CD4-positive, alpha-beta T cell (primary cell): Measurements from ENCODE around the gene SETD3. TPM values are rescaled to one million over a fixed set of nuclear protein-coding genes. Genes with fewer than 3 reads are reported as not detected.

ENCODE experiments used
- ATAC-seq: fragments of 200-7000 bp; cut with Tn5 transposase; one replicate; pipeline ENCODE4 v1.10.0; 2022; ENCODE audit warnings: mild to moderate bottlenecking; ENCODE audit not compliant: poor library complexity
- CTCF ChIA-PET: fragments of 350-600 bp; sonication (Branson Sonifier 250); formaldehyde crosslinking; loops from one replicate; lab custom pipeline; 2021; ENCODE audit warnings: antibody characterized with exemption, inconsistent platforms; lab: Charles Lee
- POLR2A ChIA-PET: fragments of 350-600 bp; sonication (Branson Sonifier 250); formaldehyde crosslinking; loops from one replicate; lab custom pipeline; 2021; ENCODE audit warnings: antibody characterized with exemption, inconsistent platforms; lab: Charles Lee
- DNase-seq, 14 experiments: peaks; one replicate each; pipeline ENCODE4 v3.0.0-alpha.2; 2013 to 2020; ENCODE audit warnings: mixed read lengths in 2 of 14
- H3K27ac ChIP-seq, 2 donors: one replicate each; pipeline versions ENCODE4 v1.5.1 to v1.7.0; 2013; ENCODE audit warnings: low read length in 2 of 2, low read depth in 1 of 2, mild to moderate bottlenecking in 1 of 2
- H3K27me3 ChIP-seq, 2 experiments: 1 replicate in 1 of 2; 2 replicates in 1 of 2; pipeline versions ENCODE4 v1.6.1 to v1.7.0; 2013; ENCODE audit warnings: low read length in 2 of 2, control low read depth in 1 of 2, mild to moderate bottlenecking in 1 of 2, moderate library complexity in 1 of 2; ENCODE audit not compliant: insufficient read depth in 2 of 2, control insufficient read depth in 1 of 2
- H3K36me3 ChIP-seq: one replicate; pipeline ENCODE4 v1.6.1; 2013; ENCODE audit warnings: low read length, control low read depth; ENCODE audit not compliant: insufficient read depth
- H3K4me1 ChIP-seq: one replicate; pipeline ENCODE4 v1.6.1; 2013; ENCODE audit warnings: low read length, control low read depth; ENCODE audit not compliant: insufficient read depth
- H3K4me3 ChIP-seq: one replicate; pipeline ENCODE4 v1.5.1; 2013; ENCODE audit warnings: mild to moderate bottlenecking, low read length, moderate library complexity
- H3K9me3 ChIP-seq, 2 experiments: 1 replicate in 1 of 2; 2 replicates in 1 of 2; pipeline versions ENCODE4 v1.6.1 to v1.7.0; 2013; ENCODE audit warnings: low read length in 2 of 2, mild to moderate bottlenecking in 2 of 2, control low read depth in 1 of 2, moderate library complexity in 1 of 2; ENCODE audit not compliant: control insufficient read depth in 1 of 2, insufficient read depth in 1 of 2
- H3K27ac Mint-ChIP-seq: one replicate; pipeline ENCODE4 v1.8.0; 2020; ENCODE audit warnings: mixed read lengths
- H3K27me3 Mint-ChIP-seq: one replicate; pipeline ENCODE4 v1.8.0; 2021; ENCODE audit warnings: mixed read lengths
- H3K36me3 Mint-ChIP-seq: one replicate; pipeline ENCODE4 v1.8.0; 2021; ENCODE audit warnings: low read depth, mixed read lengths
- H3K4me1 Mint-ChIP-seq: one replicate; pipeline ENCODE4 v1.8.0; 2021; ENCODE audit warnings: low read depth, mixed read lengths
- H3K4me3 Mint-ChIP-seq: one replicate; pipeline ENCODE4 v1.8.0; 2020; ENCODE audit warnings: mild to moderate bottlenecking, mixed read lengths
- H3K9me3 Mint-ChIP-seq: one replicate; pipeline ENCODE4 v1.8.0; 2020; ENCODE audit warnings: mixed read lengths
- CTCF ChIP-seq: fragments of 200-600 bp; IDR thresholded peaks from one replicate; pipeline ENCODE4 v1.8.0; 2022; ENCODE audit warnings: antibody characterized with exemption, mild to moderate bottlenecking
- intact Hi-C, 2 experiments: fragments of 100-400 bp; cut with DNase I in 1 of 2; cut with micrococcal nuclease in 1 of 2; formaldehyde crosslinking; loops; one replicate each; pipeline versions ENCODE4 v1.15.1 to v1.9.0; 2023 to 2025; cut with DNase I, micrococcal nuclease
- total RNA-seq, 174 experiments: library from RNA in 2 of 174; stranded (reverse) in 2 of 174; gene quantifications; one replicate each; pipeline ENCODE4 v1.2.3 and lab custom pipeline; 2021 to 2026

Gene SETD3
- total RNA-seq, 2 experiments from 2014 or later = 46.1 to 51.4 TPM

DNA sequence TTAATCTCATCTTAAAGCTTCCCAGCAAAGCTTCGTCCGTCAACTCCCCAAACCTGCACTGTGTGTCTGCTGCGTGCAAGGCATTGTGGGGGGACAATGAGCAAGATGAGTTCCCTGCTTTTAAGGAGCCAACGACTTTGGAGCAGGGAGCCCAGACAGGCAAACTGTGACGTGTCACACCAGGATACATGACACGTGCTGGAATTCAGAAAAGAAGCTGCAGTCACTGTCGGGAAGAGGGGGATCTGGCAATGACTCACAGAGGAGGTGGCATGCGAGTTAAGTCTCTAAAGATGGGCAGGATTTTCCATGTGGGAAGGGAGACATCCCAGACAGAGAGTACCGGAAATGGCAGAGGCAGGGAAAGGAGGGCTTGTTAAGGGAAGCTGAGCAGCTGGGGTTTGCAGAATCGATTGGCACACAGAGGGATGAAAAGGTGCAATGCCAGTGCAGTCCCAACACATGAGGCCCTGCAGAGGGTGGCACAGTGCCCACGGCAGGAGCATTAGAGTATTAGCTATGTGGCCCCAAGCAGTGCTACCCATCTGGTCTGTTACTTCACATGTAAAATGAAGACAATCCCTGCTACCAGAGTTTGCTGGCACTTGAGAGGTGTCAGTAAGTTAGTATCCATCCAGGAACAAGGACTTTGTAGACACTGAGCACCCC lies 52.9 kb downstream of the SETD3 start:
- intact Hi-C loops = no loop called here
- Mint-ChIP-seq H3K36me3 (peaks cover 77% of the 10 kb centered on the region), H3K27me3 (no peaks in the 10 kb centered on the region), H3K4me3 (no peak overlapping the region), H3K4me1 (peaks cover 35% of the 10 kb centered on the region), H3K27ac (no peak overlapping the region), H3K9me3 (peaks cover 3% of the 10 kb centered on the region)
- peaks cover 3% of the 10 kb centered on the region for H3K4me1 ChIP-seq
- no peak overlapping the region for H3K27ac ChIP-seq
- no peaks in the 10 kb centered on the region for H3K27me3 ChIP-seq
- ATAC-seq (no peak), DNase-seq (no peak)
- POLR2A ChIA-PET = no interaction called here
- H3K36me3 ChIP-seq = peaks cover 43% of the 10 kb centered on the region
- peaks cover 0 to 8% of the 10 kb centered on the region in 2 experiments for H3K9me3 ChIP-seq
- no peak overlapping the region for H3K4me3 ChIP-seq
- CTCF ChIA-PET = interaction anchor here (1.2 kb wide), 1 partner anchor 12 kb away, joined by 6 read pairs; no protein-coding TSS in a partner anchor
- TF ChIP-seq CTCF = no peak

DNA sequence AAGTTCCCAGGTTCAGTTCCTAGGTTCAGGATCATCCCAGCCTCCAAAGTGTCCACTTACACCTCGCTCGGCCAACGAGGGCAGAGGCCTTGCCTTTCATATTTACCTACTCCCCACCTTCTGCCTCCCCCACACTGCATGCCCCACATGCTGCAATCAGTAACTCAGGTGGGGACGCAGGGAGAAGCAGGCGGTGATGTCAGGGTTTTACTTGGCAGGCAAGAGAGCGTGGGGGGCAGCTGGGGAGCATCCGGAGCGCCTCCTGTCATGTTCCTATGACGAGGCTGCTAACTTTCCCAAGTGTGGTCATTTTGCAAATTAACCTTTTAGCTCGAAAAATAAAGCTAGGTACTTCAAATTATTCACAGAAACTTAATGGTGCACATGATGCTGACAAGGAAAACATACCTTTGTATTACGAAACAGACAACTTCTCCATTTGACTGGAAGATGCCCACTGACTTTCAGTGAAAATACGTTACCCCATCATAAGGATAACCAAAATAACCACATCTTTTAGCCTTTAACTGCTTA lies 53.8 kb downstream of the SETD3 start:
- Mint-ChIP-seq H3K27me3 (no peaks in the 10 kb centered on the region), H3K27ac (no peak overlapping the region), H3K36me3 (peaks cover 68% of the 10 kb centered on the region), H3K9me3 (peaks cover 3% of the 10 kb centered on the region), H3K4me1 (peaks cover 35% of the 10 kb centered on the region), H3K4me3 (no peak overlapping the region)
- Histone ChIP-seq H3K9me3 (peaks cover 0 to 8% of the 10 kb centered on the region in 2 experiments), H3K4me3 (no peak overlapping the region), H3K4me1 (peaks cover 3% of the 10 kb centered on the region), H3K27ac (no peak overlapping the region), H3K36me3 (peaks cover 38% of the 10 kb centered on the region), H3K27me3 (no peaks in the 10 kb centered on the region)
- DNase-seq (no peak), ATAC-seq (no peak)
- TF ChIP-seq CTCF = no peak
- CTCF ChIA-PET = interaction anchor here (1.2 kb wide), 1 partner anchor 11 kb away, joined by 6 read pairs; no protein-coding TSS in a partner anchor
- intact Hi-C loops = no loop called here
- POLR2A ChIA-PET = interaction anchor here (1.2 kb wide), 1 partner anchor 10 kb away, joined by 3 read pairs; no protein-coding TSS in a partner anchor

DNA sequence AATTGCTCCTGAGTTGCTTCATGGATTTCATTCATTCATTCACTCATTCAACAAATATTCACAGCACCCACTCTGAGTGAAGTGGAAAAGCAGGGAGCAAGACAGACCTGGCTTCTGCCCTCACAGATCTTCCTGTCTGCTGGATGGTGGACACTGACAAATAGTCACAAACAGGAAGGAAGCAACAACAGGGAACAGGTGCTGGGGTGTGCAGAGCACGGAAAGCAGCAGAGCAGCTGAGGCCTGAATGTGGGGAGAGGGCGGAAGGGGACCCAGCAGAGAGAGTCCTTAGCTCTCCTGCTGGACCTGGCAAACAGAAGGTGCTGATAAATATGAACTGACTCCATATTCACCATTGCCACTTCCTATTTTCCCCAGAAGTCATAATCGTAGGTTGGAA lies 54.4 kb downstream of the SETD3 start:
- POLR2A ChIA-PET = interaction anchor here (1.2 kb wide), 1 partner anchor 10 kb away, joined by 3 read pairs; no protein-coding TSS in a partner anchor
- Mint-ChIP-seq H3K4me1 (peaks cover 35% of the 10 kb centered on the region), H3K27me3 (no peaks in the 10 kb centered on the region), H3K27ac (no peak overlapping the region), H3K36me3 (peaks cover 63% of the 10 kb centered on the region), H3K9me3 (peaks cover 3% of the 10 kb centered on the region), H3K4me3 (no peak overlapping the region)
- DNase-seq (no peak), ATAC-seq (no peak)
- H3K27me3 ChIP-seq = no peaks in the 10 kb centered on the region
- no peak overlapping the region for H3K27ac ChIP-seq
- no peak overlapping the region for H3K4me3 ChIP-seq
- CTCF ChIA-PET = interaction anchor here (1.2 kb wide), 1 partner anchor 10 kb away, joined by 6 read pairs; no protein-coding TSS in a partner anchor
- no peak for TF ChIP-seq CTCF
- H3K36me3 ChIP-seq = peaks cover 38% of the 10 kb centered on the region
- H3K4me1 ChIP-seq = peaks cover 3% of the 10 kb centered on the region
- intact Hi-C loops = no loop called here
- H3K9me3 ChIP-seq = peaks cover 0 to 8% of the 10 kb centered on the region in 2 experiments
